ENCODE measurements around the gene GMPS. TPM values are rescaled to one million over a fixed set of nuclear protein-coding genes. Genes with fewer than 3 reads are reported as not detected.

The GMPS gene
- total RNA-seq, 1 experiment from 2014 or later = 137 TPM

DNA sequence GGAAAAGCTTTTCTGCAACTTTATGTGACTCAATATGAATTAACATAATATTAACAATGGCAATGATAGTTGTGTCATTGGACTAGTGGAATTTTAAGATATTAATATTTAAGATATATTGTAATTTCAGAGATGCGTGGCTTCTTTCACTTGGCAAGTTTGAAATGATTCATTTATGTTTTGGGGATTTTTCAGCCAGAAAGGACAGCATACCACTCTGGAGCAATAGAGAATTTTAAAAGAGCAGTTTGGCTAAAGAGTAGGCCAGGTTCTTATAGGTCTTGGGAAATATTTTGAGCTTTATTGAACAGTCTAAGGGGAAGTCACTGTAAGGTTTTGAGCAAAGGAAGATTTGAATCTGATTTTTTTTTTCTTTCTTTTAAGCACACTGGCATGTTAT, 16.5 kb downstream of the GMPS start:
- Histone ChIP-seq H3K36me3 (ENCODE audit: control insufficient read depth, insufficient read depth, low read length) (no peaks in the 10 kb centered on the region), H3K9me3 (ENCODE audit: control insufficient read depth, insufficient read depth, low read depth, low read length) (no peaks in the 10 kb centered on the region), H3K27ac (ENCODE audit: low read length) (no peak overlapping the region), H3K27me3 (ENCODE audit: control insufficient read depth, insufficient read depth, low read length) (no peaks in the 10 kb centered on the region), H3K4me1 (ENCODE audit: control insufficient read depth, insufficient read depth, low read length) (peaks cover 8% of the 10 kb centered on the region; the same call in 1 of the 2 replicates), H3K4me3 (ENCODE audit: low read depth in 2 of 2, low read length in 2 of 2) (no peak overlapping the region)
- DNase-seq (ENCODE audit: low read depth, low spot score) (no peak), ATAC-seq (no peak)
- no TSS peak for BruUV-seq (replicated peaks)
- ChIA-PET CTCF (interaction anchor here (0.7 kb wide), 1 partner anchor 925 kb away, joined by 7 read pairs; no protein-coding TSS in a partner anchor), POLR2A (interaction anchor here (0.6 kb wide), 1 partner anchor 1194 kb away, joined by 3 read pairs; no protein-coding TSS in a partner anchor)
- intact Hi-C loops (cut with micrococcal nuclease; ENCODE audit: unreplicated experiment) (no loop called here), in situ Hi-C loops (cut with HindIII; ENCODE audit: low pct_unique_long_range_greater_than_20kb, low sequenced_read_pairs) (no loop called here)
- TF ChIP-seq POLR2AphosphoS5 (IDR thresholded peaks at IDR 0.05; ENCODE audit: low read depth, low read length) (no peak), TCF7L2 (IDR thresholded peaks at IDR 0.05; ENCODE audit: low read depth, low read length) (no peak), REST (IDR thresholded peaks at IDR 0.05; ENCODE audit: insufficient read depth in 1 of 2, low read depth in 2 of 2, low read length in 1 of 2) (no peak), SIN3A (IDR thresholded peaks at IDR 0.05; ENCODE audit: borderline replicate concordance, insufficient read depth, low read depth, low read length) (no peak)
- TF ChIP-seq, protein P1, sequence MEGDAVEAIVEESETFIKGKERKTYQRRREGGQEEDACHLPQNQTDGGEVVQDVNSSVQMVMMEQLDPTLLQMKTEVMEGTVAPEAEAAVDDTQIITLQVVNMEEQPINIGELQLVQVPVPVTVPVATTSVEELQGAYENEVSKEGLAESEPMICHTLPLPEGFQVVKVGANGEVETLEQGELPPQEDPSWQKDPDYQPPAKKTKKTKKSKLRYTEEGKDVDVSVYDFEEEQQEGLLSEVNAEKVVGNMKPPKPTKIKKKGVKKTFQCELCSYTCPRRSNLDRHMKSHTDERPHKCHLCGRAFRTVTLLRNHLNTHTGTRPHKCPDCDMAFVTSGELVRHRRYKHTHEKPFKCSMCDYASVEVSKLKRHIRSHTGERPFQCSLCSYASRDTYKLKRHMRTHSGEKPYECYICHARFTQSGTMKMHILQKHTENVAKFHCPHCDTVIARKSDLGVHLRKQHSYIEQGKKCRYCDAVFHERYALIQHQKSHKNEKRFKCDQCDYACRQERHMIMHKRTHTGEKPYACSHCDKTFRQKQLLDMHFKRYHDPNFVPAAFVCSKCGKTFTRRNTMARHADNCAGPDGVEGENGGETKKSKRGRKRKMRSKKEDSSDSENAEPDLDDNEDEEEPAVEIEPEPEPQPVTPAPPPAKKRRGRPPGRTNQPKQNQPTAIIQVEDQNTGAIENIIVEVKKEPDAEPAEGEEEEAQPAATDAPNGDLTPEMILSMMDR (IDR thresholded peaks at IDR 0.05) = no peak

DNA sequence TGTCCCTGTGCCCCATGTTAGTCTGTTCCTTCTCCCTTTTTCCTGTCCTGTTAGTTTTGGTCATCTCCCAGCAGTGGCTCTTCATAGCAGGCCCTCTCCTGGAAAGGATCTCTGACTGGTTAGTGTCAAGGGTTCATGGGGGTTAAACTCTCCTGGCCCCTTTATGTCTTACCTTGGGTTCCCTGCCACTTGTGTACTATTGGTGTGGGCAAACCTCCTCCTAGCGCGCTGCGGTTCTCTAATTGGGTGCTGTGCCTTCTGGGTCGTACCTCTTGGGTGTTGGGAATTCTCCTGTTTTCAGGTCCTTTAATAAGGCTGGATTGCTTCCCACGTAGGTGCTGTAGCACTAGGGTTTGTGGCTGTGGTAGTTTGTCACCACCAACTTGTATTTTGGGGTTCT, 18.8 kb downstream of the GMPS start:
- Histone ChIP-seq H3K27ac (ENCODE audit: low read length) (no peak overlapping the region), H3K27me3 (ENCODE audit: control insufficient read depth, insufficient read depth, low read length) (no peaks in the 10 kb centered on the region), H3K4me3 (ENCODE audit: low read depth in 2 of 2, low read length in 2 of 2) (no peak overlapping the region), H3K36me3 (ENCODE audit: control insufficient read depth, insufficient read depth, low read length) (peaks cover 2% of the 10 kb centered on the region; the same call in 1 of the 2 replicates), H3K4me1 (ENCODE audit: control insufficient read depth, insufficient read depth, low read length) (peaks cover 8% of the 10 kb centered on the region; the same call in 1 of the 2 replicates), H3K9me3 (ENCODE audit: control insufficient read depth, insufficient read depth, low read depth, low read length) (no peaks in the 10 kb centered on the region)
- in situ Hi-C loops (cut with HindIII; ENCODE audit: low pct_unique_long_range_greater_than_20kb, low sequenced_read_pairs) = no loop called here
- peak; percentile 32; the same call in 1 of the 2 replicates for ATAC-seq
- no peak for TF ChIP-seq POLR2AphosphoS5 (IDR thresholded peaks at IDR 0.05; ENCODE audit: low read depth, low read length)
- no peak for TF ChIP-seq REST (IDR thresholded peaks at IDR 0.05; ENCODE audit: insufficient read depth in 1 of 2, low read depth in 2 of 2, low read length in 1 of 2)
- no peak for TF ChIP-seq SIN3A (IDR thresholded peaks at IDR 0.05; ENCODE audit: borderline replicate concordance, insufficient read depth, low read depth, low read length)
- TF ChIP-seq TCF7L2 (IDR thresholded peaks at IDR 0.05; ENCODE audit: low read depth, low read length) = no peak
- TF ChIP-seq, protein P1 (IDR thresholded peaks at IDR 0.05) = no peak
- ChIA-PET CTCF (interaction anchor here (0.7 kb wide), 1 partner anchor 1578 kb away, joined by 3 read pairs; no protein-coding TSS in a partner anchor), POLR2A (no interaction called here)
- intact Hi-C loops (cut with micrococcal nuclease; ENCODE audit: unreplicated experiment) = no loop called here
- BruUV-seq (replicated peaks) = no TSS peak
- no peak for DNase-seq (ENCODE audit: low read depth, low spot score)

All from Panc1 (cell line).